Inflammatory macrophage treated with lipopolysaccharide for 1 hour (primary cell): Measurements from ENCODE around the gene CHD1.
A peak's percentile ranks its signal among the peaks of the same experiment; 100 is the strongest.
"Not testable (repeated sequence)": the region's sequence is repeated elsewhere in the genome, so short reads cannot be mapped to it uniquely, and the experiment has no call there.

Experiments used
- DNase-seq, 2 donors: peaks; one replicate each; pipeline ENCODE4 v3.0.0-alpha.2; 2020 to 2022

CHD1 gene

DNA sequence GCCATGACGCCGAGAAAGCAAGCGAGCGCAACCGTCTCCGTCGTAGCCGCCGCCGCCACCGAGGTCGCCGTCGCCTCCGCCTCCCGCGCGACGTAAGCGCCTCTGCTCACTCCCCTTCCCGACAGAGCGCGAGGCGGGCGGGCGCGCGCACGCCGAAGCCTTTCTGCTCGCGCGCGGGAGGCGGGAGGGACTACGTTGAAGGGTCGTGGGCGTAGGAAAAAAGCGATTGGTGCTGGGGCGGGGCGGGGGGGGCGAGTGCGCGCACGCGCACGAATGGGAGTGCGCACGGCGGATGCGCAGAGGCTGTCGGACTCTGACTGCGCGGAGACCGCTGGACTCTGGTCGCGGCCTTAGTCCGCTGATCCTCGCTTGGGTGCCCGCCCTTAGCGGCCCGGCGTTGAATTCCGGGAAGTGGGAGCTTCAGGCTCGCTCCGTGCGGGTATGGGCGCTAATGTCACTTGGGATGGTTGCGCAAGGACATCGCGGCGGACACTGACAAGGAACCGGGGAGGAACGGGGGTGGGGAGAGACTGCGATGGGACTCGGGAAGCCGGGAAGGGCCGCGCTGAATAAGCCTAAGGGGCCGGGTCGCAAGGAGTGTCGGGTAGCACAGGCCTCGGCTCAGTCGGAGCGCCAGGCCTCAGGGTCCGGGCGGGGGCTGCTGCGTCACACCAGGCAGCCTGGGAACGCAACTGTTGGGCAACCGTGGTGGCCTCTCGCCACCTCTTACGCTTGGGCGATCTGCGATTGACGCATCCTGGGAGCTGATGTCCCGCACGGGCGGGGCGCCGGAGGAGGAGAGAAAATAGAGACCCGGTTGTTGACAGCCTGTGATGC lies at the start of gene CHD1:
Gene CHD1, minus strand, starts transcription at position 135 of the 837 bp plus-strand sequence. CDS start 2,621 bp downstream, outside the sequence.
- DNase-seq: peak; percentile 98

DNA sequence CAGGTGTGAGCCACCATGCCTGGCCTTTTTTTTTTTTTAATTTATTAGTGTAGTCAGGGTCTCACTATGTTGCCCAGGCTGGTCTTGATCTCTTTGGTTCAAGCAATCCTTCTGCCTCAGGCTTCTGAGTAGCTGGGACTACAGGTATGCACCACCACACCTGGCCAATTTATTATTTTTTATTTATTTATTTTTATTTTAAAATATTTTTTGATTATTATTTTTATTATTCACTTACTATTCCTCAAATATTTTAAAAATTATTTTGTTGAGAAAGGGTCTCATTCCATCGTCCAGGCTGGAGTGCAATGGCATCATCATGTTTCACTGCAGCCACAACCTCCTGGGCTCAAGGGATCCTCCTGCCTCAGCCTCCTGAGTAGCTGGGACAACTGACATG lies 49.7 kb upstream of the CHD1 start:
- no peak for DNase-seq

DNA sequence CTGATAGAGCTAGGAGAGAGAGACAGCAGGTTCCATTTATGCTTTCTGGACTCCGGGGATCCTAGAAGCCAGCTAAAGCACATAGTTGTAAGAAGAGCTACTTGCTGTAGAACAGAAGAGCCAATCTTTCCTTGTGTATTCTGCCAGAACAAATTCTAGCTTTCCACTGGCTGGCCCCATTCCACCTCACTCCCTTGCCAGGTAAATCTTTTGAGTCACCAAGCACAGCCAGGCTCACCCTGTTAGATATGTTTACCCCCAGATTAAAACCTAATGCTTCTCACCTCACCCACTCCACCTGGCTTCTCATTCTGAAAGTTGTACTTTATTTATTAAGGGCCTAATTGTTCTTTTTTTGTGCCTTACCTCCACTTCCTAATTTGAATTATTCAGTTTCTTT lies 48.9 kb upstream of the CHD1 start:
- DNase-seq: no peak

DNA sequence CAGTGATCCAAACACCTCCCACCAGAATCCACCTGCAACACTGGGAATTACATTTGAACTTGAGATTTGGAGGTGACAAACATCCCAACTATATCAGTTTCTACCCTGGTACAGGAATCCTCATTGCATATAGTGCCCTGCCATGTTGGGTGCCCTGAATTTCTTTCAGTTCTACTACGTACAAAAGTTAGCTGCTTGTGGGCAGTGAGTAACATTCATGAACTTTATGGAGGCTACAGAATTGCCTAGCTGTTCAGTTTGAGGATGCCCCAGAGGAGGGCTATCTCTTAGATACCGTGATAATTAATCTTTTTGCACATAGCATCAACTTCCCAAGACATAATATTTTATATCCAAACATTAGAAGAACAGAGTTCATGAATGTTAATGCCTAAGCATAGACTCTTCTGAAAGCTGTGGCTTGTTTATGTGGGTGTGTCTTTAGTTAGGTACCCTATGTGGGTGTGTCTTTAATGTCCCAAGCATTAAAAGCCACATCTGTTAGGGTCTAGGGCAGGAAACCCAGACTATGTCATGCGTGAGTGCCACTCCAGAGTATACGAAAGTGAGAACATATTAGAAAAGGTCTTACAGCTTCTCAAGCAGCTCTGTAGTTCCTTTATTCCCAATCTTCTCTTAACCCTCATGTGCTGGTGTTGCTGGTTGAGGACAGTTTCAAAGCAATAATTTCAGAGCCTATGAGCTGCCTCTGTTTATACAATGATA lies 47.0 kb upstream of the CHD1 start:
- DNase-seq: no peak

DNA sequence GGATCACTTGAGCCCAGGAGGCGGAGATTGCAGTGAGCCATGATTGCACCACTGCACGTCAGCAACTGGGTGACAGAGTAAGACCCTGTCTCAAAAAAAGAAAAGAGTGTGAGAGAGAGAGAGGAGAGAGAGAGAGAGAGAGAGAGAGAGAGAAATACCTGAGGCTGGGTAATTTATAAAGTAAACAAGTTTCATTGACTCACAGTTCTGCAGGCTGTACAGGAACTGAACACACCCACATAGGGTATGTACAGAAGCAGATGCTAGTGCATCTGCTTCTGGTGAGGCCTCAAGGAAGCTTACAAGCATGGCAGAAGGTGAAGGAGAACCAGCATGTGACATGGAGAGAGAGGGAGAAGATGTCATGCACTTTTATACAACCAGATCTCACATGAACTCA lies 46.4 kb upstream of the CHD1 start:
- no peak for DNase-seq

DNA sequence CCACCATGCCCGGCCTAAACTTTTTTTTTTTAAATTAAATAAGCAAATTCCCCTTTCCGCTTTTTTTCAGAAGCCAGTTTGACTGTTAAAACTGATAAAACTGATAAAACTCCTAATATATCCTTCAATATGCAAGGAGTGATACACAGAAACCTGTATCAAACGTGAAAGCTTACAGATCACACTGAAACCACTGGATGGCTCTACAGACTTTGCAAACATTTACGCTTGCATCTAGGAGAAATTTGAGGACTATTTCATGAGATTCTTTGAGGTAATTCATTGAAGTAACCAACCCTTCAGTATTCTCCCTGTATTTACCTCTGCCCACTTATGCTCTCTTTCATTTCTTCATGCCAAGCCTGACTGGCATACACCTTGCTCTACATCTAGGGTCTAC lies 40.6 kb upstream of the CHD1 start:
- no peak for DNase-seq

DNA sequence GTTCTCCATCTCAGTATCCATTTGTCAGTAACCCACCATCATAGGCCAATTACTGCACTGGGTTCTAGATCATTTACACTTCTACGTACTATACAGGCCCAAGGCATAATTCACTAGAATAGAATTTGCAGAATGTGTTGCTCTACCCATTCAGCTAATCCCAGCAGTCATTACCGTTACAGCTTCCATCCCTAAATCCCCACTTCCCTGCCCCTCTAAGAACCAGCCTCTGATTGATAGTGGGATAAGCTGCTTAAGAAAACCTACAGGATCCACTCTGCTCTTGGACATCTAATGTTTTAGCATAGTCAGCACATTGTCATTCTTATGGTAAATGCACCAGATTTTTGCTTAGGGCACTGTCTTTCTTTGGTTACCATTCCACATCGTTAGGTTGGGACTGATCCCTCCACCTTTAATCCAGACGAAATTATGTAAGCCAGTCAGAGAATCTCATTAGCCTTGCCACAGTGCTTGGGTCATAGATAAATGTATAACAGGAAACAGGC lies 39.3 kb upstream of the CHD1 start:
- no peak for DNase-seq

DNA sequence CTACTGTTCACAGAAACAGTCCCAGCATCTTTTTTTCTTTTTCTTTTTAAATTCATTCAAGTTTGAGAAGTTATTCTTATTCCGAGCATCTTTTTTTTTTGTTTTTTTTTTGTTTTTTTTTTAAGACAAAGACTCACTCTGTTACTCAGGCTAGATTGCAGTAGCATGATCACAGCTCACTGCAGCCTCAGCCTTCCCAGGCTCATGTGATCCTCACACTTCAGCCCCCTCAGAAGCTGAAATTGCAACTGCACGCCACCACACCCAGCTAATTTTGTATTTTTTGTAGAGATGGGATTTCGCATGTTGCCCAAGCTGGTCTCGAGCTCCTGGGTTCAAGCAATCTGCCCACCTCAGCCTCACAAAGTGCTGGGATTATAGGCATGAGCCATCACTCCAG lies 36.4 kb upstream of the CHD1 start:
- DNase-seq: no peak

DNA sequence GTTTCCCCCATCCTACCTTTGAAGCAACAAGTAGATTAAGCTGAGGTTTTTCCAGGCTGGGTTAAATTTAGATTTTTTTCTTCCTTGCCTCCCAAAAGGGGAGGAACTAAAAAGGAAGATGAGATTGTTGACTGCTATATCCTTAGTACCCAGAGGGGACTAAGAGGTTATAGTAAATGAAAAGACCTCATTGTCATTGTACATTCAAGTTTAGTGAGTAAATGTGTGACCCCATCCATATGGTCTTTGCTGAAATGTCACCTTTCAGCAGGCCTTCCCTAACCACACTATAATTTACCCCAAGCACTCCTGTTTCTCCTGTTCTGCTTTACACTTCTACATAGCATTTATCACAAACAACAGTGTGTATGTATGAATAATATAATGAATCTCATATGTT lies 35.8 kb upstream of the CHD1 start:
- DNase-seq: no peak

DNA sequence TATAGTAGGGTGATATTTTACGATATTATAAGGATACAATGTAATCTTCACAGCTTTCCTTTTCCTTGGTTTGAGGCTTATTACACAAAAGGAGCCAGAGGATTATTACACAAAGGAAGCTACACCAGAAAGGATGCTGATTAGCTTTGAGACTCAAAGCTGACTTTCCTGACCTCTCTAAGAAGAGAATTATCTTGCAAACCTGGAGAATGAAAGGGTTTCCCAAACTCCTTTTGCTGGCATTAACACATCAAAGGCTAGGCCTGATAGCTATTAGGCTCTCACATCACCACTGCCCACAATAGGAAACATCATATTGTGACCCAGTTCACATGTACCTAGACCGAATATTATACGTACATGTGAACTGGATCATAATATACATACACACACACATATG lies 34.2 kb upstream of the CHD1 start:
- no peak for DNase-seq

DNA sequence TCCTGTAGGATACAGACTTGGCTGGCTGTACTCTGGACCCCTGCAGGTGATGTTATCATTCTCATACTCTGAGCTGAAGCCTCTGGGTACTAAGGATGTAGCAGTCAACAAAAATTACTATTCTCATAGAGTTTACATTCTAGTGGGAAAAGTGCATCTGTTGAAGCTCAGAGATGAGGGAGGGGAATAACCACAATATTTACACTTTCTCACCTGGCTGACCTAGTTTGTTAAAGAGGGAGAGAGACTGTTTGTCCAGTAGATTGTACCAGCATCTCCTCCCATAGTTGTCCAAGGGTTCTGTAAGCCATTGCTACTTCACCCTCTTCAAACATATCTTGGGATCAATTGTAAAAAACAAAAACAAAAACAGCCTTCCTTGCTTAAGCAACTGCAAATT lies 33.8 kb upstream of the CHD1 start:
- no peak for DNase-seq

DNA sequence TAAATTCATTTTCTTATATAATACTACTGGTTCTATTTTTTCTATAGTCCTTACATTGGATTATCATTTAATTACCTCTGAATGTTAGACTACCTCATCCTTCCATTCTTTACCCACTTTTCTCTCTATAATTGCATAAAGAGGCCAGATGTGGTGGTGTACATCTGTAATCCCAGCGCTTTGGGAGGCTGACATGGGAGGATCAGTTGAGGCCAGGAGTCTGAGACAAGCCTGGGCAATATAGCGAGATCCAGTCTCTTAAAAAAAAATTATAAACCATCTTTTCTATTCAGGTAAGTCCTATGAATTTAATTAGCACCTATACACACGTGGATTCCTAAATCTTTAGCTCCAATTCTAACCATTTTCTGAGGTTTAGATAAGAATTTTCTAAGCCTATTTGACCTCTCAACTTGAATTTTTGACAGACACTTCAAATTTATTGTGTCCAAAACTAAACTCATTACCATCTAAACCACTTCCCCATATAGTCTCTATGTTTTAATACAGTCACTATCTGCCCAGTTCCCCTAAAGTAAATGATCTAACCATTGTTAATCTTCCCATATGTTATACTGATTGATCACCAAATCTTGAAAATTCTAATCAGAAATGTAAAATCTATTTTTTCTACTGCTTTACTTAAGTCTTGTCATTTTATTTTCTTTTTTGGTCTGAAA lies 33.0 kb upstream of the CHD1 start:
- no peak for DNase-seq

DNA sequence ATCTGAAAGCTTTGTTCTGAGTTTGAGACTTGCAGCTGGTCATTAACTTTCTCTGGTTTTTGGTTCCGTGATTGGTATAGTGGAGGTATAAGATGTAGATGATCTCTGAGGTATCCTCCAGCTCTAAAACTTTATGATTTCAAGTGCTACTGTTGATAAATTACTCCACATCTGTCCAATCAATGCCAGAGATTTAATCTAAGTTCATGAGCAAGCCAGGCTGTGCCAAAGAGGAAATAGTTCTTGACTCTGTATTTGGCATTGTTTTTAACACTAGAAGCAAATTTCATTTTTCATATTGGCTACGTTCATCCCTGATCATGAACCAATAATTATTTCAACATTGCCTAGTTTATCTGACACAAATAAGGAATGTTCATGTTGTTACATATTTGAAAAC lies 28.5 kb upstream of the CHD1 start:
- no peak for DNase-seq

DNA sequence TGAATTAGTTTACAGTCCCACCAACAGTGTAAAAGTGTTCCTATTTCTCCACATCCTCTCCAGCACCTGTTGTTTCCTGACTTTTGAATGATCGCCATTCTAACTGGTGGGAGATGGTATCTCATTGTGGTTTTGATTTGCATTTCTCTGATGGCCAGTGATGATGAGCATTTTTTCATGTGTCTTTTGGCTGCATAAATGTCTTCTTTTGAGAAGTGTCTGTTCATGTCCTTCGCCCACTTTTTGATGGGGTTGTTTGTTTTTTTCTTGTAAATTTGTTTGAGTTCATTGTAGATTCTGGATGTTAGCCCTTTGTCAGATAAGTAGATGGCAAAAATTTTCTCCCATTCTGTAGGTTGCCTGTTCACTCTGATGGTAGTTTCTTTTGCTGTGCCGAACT lies 27.1 kb upstream of the CHD1 start:
- DNase-seq: not testable (repeated sequence)

DNA sequence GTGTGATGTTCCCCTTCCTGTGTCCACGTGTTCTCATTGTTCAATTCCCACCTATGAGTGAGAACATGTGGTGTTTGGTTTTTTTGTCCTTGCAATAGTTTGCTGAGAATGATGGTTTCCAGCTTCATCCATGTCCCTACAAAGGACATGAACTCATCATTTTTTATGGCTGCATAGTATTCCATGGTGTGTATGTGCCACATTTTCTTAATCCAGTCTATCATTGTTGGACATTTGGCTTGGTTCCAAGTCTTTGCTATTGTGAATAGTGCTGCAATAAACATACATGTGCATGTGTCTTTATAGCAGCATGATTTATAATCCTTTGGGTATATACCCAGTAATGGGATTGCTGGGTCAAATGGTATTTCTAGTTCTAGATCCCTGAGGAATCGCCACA lies 26.7 kb upstream of the CHD1 start:
- DNase-seq: not testable (repeated sequence)

DNA sequence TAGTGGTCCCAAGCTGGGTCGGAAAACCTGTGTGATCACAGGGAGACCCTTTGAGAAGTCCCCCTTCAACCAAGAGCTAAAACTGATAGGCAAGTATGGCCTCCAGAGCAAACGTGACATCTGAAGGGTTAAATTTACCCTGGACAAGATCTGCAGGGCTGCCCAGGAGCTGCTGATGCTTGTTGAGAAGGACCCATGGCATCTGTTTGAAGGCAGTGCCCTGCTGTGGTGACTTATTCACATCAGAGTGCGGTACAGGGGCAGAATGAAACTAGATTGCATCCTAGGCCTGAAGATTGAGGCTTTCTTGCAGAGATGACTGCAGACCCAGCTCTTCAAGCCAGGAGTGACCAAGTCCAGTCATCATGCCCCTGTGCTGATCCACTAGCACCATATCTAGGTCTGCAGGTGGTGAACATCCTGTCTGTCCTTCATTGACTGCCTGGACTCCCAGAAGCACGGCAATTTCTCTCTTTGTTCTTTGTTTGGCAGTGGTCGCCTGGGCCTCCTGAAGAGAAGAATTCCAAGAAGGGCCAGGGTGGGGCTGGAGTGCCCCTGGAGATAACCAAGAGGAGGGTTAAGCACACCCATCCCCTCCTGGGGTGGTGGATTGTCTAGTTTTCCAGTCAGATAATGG lies 25.7 kb upstream of the CHD1 start:
- DNase-seq: no peak

DNA sequence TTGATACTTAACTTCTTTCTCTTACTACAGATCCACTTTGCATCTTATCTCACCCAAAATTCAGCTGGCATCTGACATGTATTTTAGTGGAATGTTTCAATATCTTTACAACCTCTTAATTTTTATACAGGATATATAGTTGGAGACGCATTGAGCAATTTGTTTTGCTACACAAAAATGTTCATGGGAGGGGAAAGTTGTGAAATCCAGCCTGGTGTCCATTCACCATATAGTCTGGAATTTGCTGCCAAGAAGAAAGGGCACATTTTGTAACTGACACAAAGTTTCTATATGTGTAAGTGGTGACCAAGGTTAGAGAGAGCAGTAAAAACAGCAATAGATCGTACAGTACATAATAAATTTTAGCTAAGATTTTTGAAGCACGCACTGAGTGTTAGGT lies 14.0 kb upstream of the CHD1 start:
- DNase-seq: no peak

DNA sequence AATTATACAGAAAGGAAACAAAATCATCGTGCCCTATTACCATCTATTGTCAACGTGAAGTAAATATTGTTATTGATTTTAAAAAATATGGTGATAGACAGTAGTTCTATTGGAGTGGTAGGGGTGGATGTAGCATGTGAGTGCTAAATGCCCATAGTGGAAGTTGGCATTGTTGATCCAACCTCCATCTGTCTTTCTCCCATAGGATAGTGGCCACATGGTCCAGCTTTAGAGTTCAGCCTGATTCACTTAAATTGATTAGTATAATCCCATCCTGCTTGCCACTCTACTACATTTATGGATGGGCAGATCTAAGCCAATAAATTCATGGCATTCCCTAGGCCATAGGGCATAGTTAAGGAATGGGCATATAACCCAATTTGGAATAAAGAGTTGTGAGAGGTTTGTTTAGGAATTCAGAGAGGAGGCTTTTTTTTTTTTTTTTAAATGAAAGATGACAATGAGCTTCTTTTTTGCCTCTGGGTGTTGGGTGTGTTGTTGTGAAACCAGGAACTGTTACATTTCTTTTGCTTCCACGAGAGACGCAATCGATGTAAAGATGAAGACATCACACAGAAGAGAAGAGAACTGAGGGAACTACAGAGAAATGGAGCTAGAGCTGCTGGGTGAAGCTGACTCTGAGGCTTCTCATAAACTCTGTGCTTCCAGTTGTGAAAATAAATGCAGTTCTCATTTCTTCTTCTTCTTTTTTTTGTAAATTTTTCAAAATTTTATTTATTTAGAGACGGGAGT lies 12.5 kb upstream of the CHD1 start:
- DNase-seq: peak; percentile 74 to 81

DNA sequence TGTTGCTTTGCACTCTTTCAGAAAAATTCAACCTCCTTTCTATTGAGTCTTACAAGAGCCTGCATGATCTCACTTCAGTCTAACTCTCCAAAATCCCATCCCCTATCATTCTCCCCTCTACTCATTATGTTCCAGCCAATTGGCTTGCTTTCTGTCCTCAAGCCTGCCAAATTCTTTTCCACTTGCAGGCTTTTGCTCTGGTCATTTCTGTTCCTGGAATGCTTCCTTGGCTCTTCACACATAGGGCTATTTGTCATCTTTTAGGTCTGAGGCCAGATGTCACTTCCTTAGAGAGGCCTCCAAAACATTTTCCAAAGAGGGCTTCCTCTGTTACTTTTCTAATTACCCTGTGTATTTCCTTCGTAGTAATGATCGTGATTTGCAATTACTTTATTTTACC lies 11.8 kb upstream of the CHD1 start:
- no peak for DNase-seq

DNA sequence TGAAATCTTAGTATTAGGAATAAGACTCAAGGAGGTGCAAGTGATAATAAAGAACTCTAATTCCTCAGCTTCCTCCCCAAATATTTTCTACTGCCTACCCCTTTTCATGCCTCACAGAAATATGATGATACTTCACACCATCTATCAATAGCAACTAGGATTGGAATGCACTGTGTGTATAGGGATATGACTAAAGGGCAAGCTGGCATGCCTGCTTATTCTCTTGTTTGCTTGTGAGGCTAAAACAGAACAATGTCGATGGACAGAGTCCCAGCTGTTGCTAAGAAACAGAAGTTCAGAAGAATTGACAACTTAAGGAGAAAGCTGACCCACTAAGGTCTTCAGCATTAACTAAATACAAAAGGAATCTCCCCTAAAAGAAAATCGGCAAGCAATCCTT lies 9.7 kb upstream of the CHD1 start:
- DNase-seq: no peak

DNA sequence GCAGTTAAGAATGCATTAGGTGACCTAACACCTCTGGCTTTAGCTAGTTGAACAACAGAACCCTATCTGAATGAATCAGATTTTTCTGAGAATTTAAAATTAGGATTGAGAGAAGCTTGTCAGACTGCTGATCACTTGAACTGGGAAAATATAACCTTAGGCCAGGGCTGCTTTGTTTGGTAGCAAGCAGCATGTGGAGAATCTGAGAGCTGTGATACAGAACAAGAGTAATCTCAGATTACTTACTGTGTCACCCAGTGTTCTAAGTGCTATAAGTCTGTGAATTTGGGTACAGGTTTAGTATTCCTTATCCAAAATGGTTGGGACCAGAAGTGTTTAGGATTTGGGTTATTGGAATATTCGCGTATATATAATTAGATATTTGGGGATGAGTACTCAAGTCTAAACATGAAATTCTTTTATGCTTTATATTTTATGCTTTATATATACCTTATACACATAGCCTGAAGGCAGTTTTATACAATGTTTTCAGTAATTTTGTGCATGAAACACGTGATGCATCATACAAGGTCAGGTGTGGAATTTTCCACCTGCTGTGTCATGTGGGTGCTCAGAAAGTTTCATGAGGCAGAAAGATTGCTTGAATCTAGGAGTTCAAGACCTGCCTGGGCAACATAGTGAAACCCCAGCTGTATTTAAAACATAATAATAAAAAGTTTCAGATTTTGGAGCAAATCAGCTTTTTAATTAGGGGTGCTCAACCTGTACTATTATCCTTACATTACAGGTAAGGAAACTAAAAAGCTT lies 8.3 kb upstream of the CHD1 start:
- DNase-seq: no peak

DNA sequence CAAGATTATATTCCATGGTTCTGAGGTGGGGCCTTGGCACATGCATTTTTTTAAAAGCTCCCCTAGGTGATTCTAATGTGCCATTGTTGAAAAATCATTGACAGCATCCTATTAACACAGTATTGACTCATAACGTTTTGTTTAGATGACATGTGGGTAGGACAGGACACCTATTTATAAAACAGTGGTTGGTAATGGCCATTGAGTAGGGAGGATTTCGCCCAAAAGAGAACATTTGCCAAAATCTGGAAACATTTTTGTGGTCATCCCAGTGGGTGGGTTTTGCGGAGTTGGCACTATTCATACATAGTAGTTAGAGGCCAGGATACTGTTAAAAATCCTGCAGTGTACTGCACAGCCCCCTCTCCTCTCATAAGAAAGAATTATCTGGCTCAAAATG lies 6.4 kb upstream of the CHD1 start:
- no peak for DNase-seq
